Gastrocnemius medialis (tissue), 4 donors: ENCODE results near the gene MTFR2.

Experiments used
- CTCF ChIP-seq, 5 experiments: fragments of 450-650 bp in 3 of 5; fragments of 200-600 bp in 2 of 5; sonication (generic) in 2 of 5; IDR thresholded peaks in 4 of 5; conservative IDR thresholded peaks in 1 of 5; 1 replicate in 4 of 5; 2 replicates in 1 of 5; pipeline ENCODE4 v1.5.1; 2016 to 2019; ENCODE audit warnings: antibody characterized with exemption in 5 of 5, mild to moderate bottlenecking in 3 of 5, moderate library complexity in 3 of 5
- POLR2A ChIP-seq, 2 donors: fragments of 450-650 bp; IDR thresholded peaks; one replicate each; pipeline ENCODE4 v1.6.1; 2017; ENCODE audit warnings: antibody characterized with exemption in 2 of 2, mild to moderate bottlenecking in 2 of 2, moderate library complexity in 2 of 2

GRCh38 chr6:136262940-136263339, 12.8 kb upstream of the MTFR2 start:
- TF ChIP-seq CTCF (IDR thresholded peaks at IDR 0.05 in 4 of 5, conservative IDR thresholded peaks at IDR 0.05 in 1 of 5) = no peak
- no peak for TF ChIP-seq POLR2A (IDR thresholded peaks at IDR 0.05)
